CD4-positive, alpha-beta T cell (primary cell): ENCODE results near the gene ARPC4. TPM values are rescaled to one million over a fixed set of nuclear protein-coding genes. Genes with fewer than 3 reads are reported as not detected.
A peak's percentile ranks its signal among the peaks of the same experiment; 100 is the strongest.
"Not testable (repeated sequence)": the region's sequence is repeated elsewhere in the genome, so short reads cannot be mapped to it uniquely, and the experiment has no call there.

Experiments used
- ATAC-seq: fragments of 200-7000 bp; cut with Tn5 transposase; one replicate; pipeline ENCODE4 v1.10.0; 2022; ENCODE audit warnings: mild to moderate bottlenecking; ENCODE audit not compliant: poor library complexity
- CTCF ChIA-PET: fragments of 350-600 bp; sonication (Branson Sonifier 250); formaldehyde crosslinking; loops from one replicate; lab custom pipeline; 2021; ENCODE audit warnings: antibody characterized with exemption, inconsistent platforms; lab: Charles Lee
- POLR2A ChIA-PET: fragments of 350-600 bp; sonication (Branson Sonifier 250); formaldehyde crosslinking; loops from one replicate; lab custom pipeline; 2021; ENCODE audit warnings: antibody characterized with exemption, inconsistent platforms; lab: Charles Lee
- DNase-seq, 14 experiments: peaks; one replicate each; pipeline ENCODE4 v3.0.0-alpha.2; 2013 to 2020; ENCODE audit warnings: mixed read lengths in 2 of 14
- H3K27ac ChIP-seq, 2 donors: one replicate each; pipeline versions ENCODE4 v1.5.1 to v1.7.0; 2013; ENCODE audit warnings: low read length in 2 of 2, low read depth in 1 of 2, mild to moderate bottlenecking in 1 of 2
- H3K27me3 ChIP-seq, 2 experiments: 1 replicate in 1 of 2; 2 replicates in 1 of 2; pipeline versions ENCODE4 v1.6.1 to v1.7.0; 2013; ENCODE audit warnings: low read length in 2 of 2, control low read depth in 1 of 2, mild to moderate bottlenecking in 1 of 2, moderate library complexity in 1 of 2; ENCODE audit not compliant: insufficient read depth in 2 of 2, control insufficient read depth in 1 of 2
- H3K36me3 ChIP-seq: one replicate; pipeline ENCODE4 v1.6.1; 2013; ENCODE audit warnings: low read length, control low read depth; ENCODE audit not compliant: insufficient read depth
- H3K4me1 ChIP-seq: one replicate; pipeline ENCODE4 v1.6.1; 2013; ENCODE audit warnings: low read length, control low read depth; ENCODE audit not compliant: insufficient read depth
- H3K4me3 ChIP-seq: one replicate; pipeline ENCODE4 v1.5.1; 2013; ENCODE audit warnings: mild to moderate bottlenecking, low read length, moderate library complexity
- H3K9me3 ChIP-seq, 2 experiments: 1 replicate in 1 of 2; 2 replicates in 1 of 2; pipeline versions ENCODE4 v1.6.1 to v1.7.0; 2013; ENCODE audit warnings: low read length in 2 of 2, mild to moderate bottlenecking in 2 of 2, control low read depth in 1 of 2, moderate library complexity in 1 of 2; ENCODE audit not compliant: control insufficient read depth in 1 of 2, insufficient read depth in 1 of 2
- H3K27ac Mint-ChIP-seq: one replicate; pipeline ENCODE4 v1.8.0; 2020; ENCODE audit warnings: mixed read lengths
- H3K27me3 Mint-ChIP-seq: one replicate; pipeline ENCODE4 v1.8.0; 2021; ENCODE audit warnings: mixed read lengths
- H3K36me3 Mint-ChIP-seq: one replicate; pipeline ENCODE4 v1.8.0; 2021; ENCODE audit warnings: low read depth, mixed read lengths
- H3K4me1 Mint-ChIP-seq: one replicate; pipeline ENCODE4 v1.8.0; 2021; ENCODE audit warnings: low read depth, mixed read lengths
- H3K4me3 Mint-ChIP-seq: one replicate; pipeline ENCODE4 v1.8.0; 2020; ENCODE audit warnings: mild to moderate bottlenecking, mixed read lengths
- H3K9me3 Mint-ChIP-seq: one replicate; pipeline ENCODE4 v1.8.0; 2020; ENCODE audit warnings: mixed read lengths
- CTCF ChIP-seq: fragments of 200-600 bp; IDR thresholded peaks from one replicate; pipeline ENCODE4 v1.8.0; 2022; ENCODE audit warnings: antibody characterized with exemption, mild to moderate bottlenecking
- intact Hi-C, 2 experiments: fragments of 100-400 bp; cut with DNase I in 1 of 2; cut with micrococcal nuclease in 1 of 2; formaldehyde crosslinking; loops; one replicate each; pipeline versions ENCODE4 v1.15.1 to v1.9.0; 2023 to 2025; cut with DNase I, micrococcal nuclease
- total RNA-seq, 174 experiments: library from RNA in 2 of 174; stranded (reverse) in 2 of 174; gene quantifications; one replicate each; pipeline ENCODE4 v1.2.3 and lab custom pipeline; 2021 to 2026

The ARPC4 gene
- total RNA-seq, 2 experiments from 2014 or later, result 88.7 to 91.3 TPM

DNA sequence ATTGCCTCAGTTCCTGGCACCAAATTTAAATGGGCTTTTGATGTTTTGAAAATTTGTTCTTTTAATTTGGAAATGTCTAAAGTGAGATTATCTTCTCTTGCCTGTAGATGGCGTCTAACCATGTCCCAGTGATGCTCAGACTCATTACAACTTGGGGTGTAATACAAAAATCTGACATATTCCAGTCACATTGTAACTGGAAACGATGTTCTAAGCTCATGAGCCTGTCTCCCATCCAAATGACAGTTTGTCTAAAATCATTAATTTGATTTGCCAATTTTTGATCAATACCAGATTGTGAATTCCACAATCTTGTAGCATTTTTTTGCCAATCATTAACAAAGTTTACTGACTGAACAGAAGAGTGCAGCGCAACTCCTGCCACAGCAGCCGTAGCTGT lies 56.0 kb downstream of the ARPC4 start:
- CTCF ChIA-PET, result interaction anchor here (0.6 to 1.4 kb wide), 6 partner anchors 11 to 473 kb away, joined by 3 to 6 read pairs (median 3); no protein-coding TSS in a partner anchor
- H3K4me3 ChIP-seq, H3K36me3 Mint-ChIP-seq, H3K27me3 ChIP-seq, H3K9me3 Mint-ChIP-seq, H3K9me3 ChIP-seq, H3K27ac ChIP-seq, H3K36me3 ChIP-seq, H3K27me3 Mint-ChIP-seq, H3K27ac Mint-ChIP-seq, ATAC-seq: not testable (repeated sequence)
- H3K4me1 ChIP-seq, result peaks cover 11% of the 10 kb centered on the region
- Mint-ChIP-seq H3K4me3 (peak overlapping the region; percentile 18), H3K4me1 (peaks cover 10% of the 10 kb centered on the region)
- DNase-seq, result peak in 3 of 14 experiments; percentile 56 to 59 (median 58)
- TF ChIP-seq CTCF, result peak; percentile 70
- POLR2A ChIA-PET, result interaction anchor here (0.6 kb wide), 1 partner anchor 234 kb away, joined by 3 read pairs; no protein-coding TSS in a partner anchor
- intact Hi-C loops, result loop anchor here in 1 of 2 experiments (5.0 to 10.0 kb wide), 3 partner anchors 83 to 436 kb away; partner anchors contain the start of gene CRELD1

DNA sequence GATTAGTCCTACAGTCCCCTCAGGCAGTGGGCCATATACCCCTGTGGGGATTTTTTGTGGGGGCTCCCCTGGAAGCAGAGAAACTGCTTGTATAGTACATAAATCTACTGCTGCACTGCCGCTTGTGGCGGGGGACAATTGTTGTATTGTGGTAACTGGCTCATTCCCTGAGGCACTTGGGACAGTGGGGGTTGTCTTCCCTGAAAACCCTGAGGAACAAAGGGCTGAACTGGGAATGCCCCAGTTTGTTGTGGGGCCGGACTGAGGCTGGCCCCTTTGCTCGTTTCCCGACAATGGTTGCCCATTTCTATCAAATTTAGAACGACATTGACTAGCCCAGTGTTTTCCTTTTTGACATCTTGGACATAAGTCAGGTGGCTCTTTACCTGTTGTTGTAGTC lies 58.5 kb downstream of the ARPC4 start:
- H3K27me3 ChIP-seq, H3K27me3 Mint-ChIP-seq, H3K36me3 ChIP-seq, H3K9me3 Mint-ChIP-seq, H3K27ac ChIP-seq, POLR2A ChIA-PET, H3K4me1 Mint-ChIP-seq, H3K36me3 Mint-ChIP-seq, ATAC-seq, H3K4me3 Mint-ChIP-seq, H3K9me3 ChIP-seq, DNase-seq, H3K27ac Mint-ChIP-seq, H3K4me3 ChIP-seq, H3K4me1 ChIP-seq, CTCF ChIA-PET: not testable (repeated sequence)
- intact Hi-C loops, result loop anchor here in 1 of 2 experiments (5.0 kb wide), 1 partner anchor 96 kb away; no protein-coding TSS in a partner anchor

GRCh38 chr3:9851926-9852325 lies 59.0 kb downstream of the ARPC4 start:
- not testable (repeated sequence) for H3K4me1 Mint-ChIP-seq, H3K36me3 ChIP-seq, H3K9me3 ChIP-seq, H3K27ac ChIP-seq, DNase-seq, H3K4me1 ChIP-seq, H3K27me3 Mint-ChIP-seq, H3K9me3 Mint-ChIP-seq, H3K4me3 Mint-ChIP-seq, H3K27ac Mint-ChIP-seq, H3K4me3 ChIP-seq, H3K27me3 ChIP-seq, ATAC-seq, H3K36me3 Mint-ChIP-seq
- CTCF ChIA-PET, result interaction anchor here (0.5 kb wide), 1 partner anchor 471 kb away, joined by 4 read pairs; no protein-coding TSS in a partner anchor
- intact Hi-C loops, result loop anchor here in 1 of 2 experiments (5.0 kb wide), 1 partner anchor 95 kb away; no protein-coding TSS in a partner anchor
- POLR2A ChIA-PET, result interaction anchor here (1.6 kb wide), 1 partner anchor 39 kb away, joined by 5 read pairs; no protein-coding TSS in a partner anchor

DNA sequence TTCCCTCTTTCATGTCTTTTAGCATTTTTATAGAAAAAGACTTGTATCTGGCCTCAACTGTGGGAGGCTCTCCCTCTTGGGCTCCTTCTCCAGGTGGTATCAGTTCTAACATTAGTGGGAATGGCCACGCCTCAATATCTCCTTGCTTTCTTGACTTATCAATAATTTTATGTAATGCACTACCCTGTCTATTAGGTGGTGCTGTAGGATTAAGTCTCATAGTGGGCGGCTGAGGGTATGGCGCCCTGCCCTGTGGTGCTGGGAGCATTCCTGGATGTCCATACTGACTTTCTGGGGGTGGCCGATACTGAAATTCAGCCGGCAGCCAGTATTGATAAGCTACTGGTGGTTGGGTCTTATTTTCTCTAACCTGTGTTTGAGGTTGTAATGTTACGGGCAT lies 59.6 kb downstream of the ARPC4 start:
- H3K4me1 Mint-ChIP-seq, result peaks cover 4% of the 10 kb centered on the region
- no peak for ATAC-seq
- H3K36me3 ChIP-seq, result no peaks in the 10 kb centered on the region
- H3K9me3 Mint-ChIP-seq, result no peaks in the 10 kb centered on the region
- no peaks in the 10 kb centered on the region for H3K36me3 Mint-ChIP-seq
- H3K27me3 Mint-ChIP-seq, result peaks cover 5% of the 10 kb centered on the region
- no peak overlapping the region for H3K27ac ChIP-seq
- H3K9me3 ChIP-seq, result no peaks in the 10 kb centered on the region
- ChIA-PET CTCF (no interaction called here), POLR2A (interaction anchor here (1.6 kb wide), 1 partner anchor 39 kb away, joined by 5 read pairs; no protein-coding TSS in a partner anchor)
- no peaks in the 10 kb centered on the region for H3K27me3 ChIP-seq
- no peaks in the 10 kb centered on the region for H3K4me1 ChIP-seq
- DNase-seq, result no peak
- TF ChIP-seq CTCF, result no peak
- intact Hi-C loops, result loop anchor here in 1 of 2 experiments (5.0 kb wide), 1 partner anchor 95 kb away; no protein-coding TSS in a partner anchor
- H3K4me3 Mint-ChIP-seq, result no peak overlapping the region
- H3K4me3 ChIP-seq, result no peak overlapping the region
- H3K27ac Mint-ChIP-seq, result no peak overlapping the region

GRCh38 chr3:9854291-9854940 lies 61.5 kb downstream of the ARPC4 start:
- POLR2A ChIA-PET, H3K27ac Mint-ChIP-seq: not testable (repeated sequence)

More at GRCh38 chr3:9854291-9854940, 61.5 kb downstream of the ARPC4 start:
- H3K36me3 ChIP-seq, H3K27ac ChIP-seq, H3K36me3 Mint-ChIP-seq, H3K9me3 Mint-ChIP-seq, DNase-seq, H3K4me1 ChIP-seq, H3K9me3 ChIP-seq, H3K4me1 Mint-ChIP-seq, ATAC-seq, H3K4me3 Mint-ChIP-seq, H3K4me3 ChIP-seq, CTCF ChIA-PET, H3K27me3 ChIP-seq, H3K27me3 Mint-ChIP-seq: not testable (repeated sequence)
- intact Hi-C loops, result loop anchor here in 1 of 2 experiments (5.0 kb wide), 1 partner anchor 93 kb away; no protein-coding TSS in a partner anchor
